Left lobe of liver (tissue), 2 donors: ENCODE results near the gene PGF. TPM values are rescaled to one million over a fixed set of nuclear protein-coding genes. Genes with fewer than 3 reads are reported as not detected.

Source experiments
- ATAC-seq: fragments of 200-7000 bp; cut with Tn5 transposase; one replicate; pipeline ENCODE4 v1.9.1; 2020; ENCODE audit warnings: mild to moderate bottlenecking, moderate library complexity
- DNase-seq: peaks from one replicate; pipeline ENCODE4 v3.0.0-alpha.2; 2020; ENCODE audit warnings: low spot score
- total RNA-seq: library from RNA; stranded (reverse); gene quantifications from one replicate; pipeline ENCODE4 v1.2.1, GENCODE V29; 2021
- donor health status: DM: no; HTN: no; CAD: no; lungs with moderate emphysema.
- donor health status: DM: no; HTN: yes; CAD: no.

PGF gene
- total RNA-seq, 1 donor from 2014 or later: 2.8 TPM

- ATAC-seq (no peak), DNase-seq (no peak)
Observed at GRCh38 chr14:74979029-74979428, 23.6 kb upstream of the PGF start.

DNA sequence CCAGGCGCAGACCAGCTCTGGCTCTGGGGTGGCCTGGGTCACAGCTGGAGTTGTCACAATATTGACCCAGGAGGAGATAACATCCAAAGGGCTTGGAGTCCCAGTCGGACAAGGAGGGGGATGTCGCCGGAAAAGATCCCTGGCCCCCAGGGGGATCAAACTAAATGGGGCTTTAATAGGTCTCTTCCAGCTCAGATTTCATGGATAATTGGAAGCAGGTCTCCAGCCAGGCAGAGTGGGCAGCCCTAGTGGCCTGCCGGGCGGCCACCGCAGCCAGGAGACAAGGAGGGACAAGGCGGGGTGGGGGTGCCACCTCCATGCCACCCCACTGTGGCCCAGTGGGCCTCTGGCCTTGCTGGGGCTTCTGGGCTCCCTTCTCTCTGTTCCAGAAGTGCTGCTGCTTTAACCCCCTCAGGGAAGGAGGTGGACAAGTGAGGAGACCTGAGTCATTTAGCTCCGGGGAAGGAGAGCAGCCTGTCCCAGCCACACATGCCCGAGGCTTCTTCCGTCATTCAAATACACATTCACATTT is 23.1 kb upstream of the PGF start:
- DNase-seq (no peak), ATAC-seq (no peak)

DNA sequence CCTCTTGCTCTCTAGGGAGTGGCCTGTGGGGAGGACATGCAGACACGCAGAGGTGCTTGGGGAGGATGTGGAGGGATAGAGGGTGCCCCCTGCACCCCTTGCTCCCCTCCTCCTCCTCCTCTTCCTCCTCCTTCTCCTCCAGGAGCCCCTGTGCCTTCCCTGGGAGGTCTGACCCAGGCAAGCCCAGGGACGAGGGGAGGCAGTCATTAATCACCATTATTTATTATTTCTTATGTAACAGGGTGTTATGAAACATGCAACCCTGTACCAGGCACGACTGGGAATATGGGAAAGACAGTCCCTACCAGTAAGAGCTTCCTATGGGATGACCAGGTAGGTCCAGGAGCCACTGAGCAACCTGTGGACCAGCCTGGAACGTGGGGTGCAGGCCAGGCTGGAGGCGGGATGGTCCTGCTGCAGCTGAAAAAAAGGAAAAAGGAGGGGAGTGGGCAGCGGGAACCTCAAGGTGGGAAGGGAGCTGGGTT is 22.5 kb upstream of the PGF start:
- no peak for DNase-seq
- ATAC-seq: no peak

- ATAC-seq: no peak
- no peak for DNase-seq
Observed at GRCh38 chr14:74977164-74977900, 21.9 kb upstream of the PGF start.

DNA sequence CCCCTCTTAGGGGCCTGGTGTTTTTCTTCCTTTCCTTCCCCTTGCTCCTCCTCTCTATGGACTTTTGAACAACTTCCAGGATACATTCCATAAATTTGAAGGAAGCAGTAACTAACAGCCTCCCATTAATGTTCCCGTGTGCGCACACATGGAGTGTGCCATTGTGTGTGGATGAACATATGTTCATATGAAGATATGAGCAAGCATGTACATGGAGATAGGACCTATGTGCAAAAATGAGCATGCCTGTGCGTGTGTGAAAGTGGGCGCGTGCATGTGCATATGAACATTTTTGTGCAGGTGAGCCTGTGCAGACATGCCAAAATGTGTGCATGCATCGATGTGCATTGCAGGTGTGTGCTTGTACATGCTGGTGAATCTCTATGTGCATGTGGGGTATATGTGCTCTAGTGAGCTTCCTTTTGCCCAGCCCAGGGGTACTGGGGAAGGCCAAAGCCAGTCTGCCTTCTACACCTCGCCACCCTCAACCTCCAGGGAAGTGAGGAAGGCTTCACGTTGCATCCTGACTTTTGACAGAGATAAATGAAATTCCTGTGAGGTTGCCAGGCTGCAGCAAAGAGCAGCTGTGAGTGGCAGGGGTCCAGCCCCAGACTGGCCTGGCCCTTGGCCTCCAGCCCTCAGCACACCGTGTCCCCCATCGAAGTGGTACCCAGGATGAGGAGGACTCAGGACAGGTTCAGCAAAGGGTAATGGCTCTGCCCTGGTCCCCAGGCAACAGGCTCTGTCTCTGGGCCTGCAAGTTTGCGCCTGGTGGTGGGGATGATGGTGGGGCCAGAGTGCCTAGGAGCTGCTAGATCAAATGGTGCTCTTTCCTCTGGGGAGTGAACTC is 21.1 kb upstream of the PGF start:
- DNase-seq: no peak
- ATAC-seq: no peak

DNA sequence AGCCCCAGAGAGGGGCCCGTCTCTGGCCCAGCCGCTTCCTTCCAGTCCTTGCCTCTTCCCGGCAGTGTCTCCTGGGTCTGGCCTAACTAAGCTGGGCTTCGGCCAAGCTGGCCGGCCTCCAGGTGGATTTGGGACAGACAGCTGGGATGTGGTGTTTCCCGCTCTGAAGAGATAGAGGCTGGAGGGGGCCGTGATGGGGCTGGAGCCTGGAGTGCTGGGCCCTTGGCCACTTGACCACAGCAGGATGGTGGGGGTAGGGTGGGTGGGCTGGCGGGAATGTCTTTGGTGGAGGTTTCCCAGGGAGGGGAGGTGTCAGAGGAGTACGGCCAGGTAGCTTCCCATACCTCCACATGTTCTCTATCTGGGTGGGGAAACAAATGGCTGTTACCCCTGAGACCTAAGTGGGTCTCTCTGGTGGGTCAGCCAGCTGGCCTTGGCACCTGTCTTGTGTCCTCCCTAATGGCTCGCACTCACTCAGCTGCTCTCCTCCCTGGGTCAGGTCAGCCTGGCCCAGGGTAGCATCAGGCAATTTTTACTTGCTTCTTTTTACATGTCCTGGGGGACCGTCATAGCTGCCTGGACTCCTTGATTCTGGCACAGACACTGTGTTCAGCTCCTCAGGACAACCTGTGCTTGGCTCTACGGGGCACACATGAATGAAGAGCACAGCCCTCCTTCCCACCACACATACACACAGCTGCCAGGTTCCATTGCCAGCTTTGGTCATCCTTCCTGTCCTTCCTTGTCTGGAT is 19.8 kb upstream of the PGF start:
- DNase-seq (peak; percentile 79), ATAC-seq (peak; percentile 78)

DNA sequence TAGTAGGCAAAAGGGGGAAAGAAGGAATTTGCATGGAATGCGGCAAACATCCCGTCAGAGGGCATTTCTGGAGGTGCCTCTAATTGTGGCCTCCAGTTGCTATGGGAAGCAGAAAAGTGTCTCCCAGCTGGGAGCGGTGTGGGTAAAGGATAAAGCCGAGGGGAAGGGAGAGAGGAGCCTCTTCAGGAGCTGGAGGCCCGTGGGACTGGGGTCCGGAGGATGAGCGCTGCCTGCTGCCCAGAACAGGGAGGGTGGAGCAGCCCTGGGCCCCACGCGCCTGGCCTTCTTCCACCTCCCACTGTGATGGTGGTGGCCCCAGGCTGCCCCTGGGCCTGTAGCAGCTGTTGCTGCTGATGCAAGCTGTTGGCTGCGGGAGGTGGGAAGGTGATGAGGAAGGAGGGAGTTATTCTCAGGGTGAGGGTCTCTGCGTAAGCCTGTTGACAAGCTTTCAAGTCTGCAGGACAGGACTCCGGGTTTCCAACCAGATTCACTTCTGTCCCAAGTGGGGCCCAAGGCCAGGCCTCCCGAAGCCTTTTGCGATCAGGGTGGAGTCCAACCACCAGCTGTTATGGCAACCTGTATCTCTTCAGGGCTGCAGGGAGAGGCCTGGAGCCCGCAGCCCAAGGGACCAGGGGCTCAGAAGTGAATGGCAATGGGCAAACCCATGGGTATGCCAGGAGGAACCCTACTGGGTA is 19.1 kb upstream of the PGF start:
- DNase-seq: no peak
- ATAC-seq: no peak

GRCh38 chr14:74973905-74974363 is 18.5 kb upstream of the PGF start:
- DNase-seq (no peak), ATAC-seq (no peak)

DNA sequence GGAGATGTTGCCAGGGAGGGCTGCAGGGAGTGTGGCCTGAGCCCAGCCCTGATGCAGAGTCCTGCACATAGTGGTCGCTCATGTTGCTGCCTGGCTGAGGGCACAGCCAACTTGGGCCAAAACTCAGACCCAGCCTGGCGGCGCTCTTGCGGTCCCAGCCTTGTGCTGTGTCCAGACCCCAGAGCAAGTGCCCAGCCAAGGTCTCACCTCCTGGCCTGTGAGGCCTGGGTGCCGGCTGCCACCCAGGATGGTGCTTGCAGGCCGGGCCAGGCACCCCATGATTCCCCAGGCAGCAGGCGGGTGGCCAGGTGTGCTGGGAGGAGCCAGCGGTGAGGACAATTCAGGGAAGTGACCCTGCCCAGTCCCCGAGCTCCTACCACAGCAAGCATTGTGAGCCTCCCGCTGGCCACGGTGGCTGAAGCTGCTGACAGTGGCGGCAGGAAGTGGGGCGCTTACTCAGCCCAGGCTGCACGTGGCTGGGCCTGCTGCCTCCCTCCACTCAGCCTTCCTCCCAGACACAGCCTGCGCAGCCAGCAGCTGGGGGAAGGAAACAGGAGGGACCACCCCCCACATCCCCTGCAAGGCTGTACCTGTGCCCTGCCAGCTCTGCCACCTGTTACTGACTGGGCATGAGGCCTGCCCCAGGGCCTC is 17.7 kb upstream of the PGF start:
- DNase-seq: no peak
- ATAC-seq: peak; percentile 66

- ATAC-seq: no peak
Observed at GRCh38 chr14:74968811-74969210, 13.4 kb upstream of the PGF start.

GRCh38 chr14:74965486-74966153 is 10.2 kb upstream of the PGF start:
- no peak for DNase-seq
- no peak for ATAC-seq

More at GRCh38 chr14:74968811-74969210, 13.4 kb upstream of the PGF start:
- DNase-seq: no peak

DNA sequence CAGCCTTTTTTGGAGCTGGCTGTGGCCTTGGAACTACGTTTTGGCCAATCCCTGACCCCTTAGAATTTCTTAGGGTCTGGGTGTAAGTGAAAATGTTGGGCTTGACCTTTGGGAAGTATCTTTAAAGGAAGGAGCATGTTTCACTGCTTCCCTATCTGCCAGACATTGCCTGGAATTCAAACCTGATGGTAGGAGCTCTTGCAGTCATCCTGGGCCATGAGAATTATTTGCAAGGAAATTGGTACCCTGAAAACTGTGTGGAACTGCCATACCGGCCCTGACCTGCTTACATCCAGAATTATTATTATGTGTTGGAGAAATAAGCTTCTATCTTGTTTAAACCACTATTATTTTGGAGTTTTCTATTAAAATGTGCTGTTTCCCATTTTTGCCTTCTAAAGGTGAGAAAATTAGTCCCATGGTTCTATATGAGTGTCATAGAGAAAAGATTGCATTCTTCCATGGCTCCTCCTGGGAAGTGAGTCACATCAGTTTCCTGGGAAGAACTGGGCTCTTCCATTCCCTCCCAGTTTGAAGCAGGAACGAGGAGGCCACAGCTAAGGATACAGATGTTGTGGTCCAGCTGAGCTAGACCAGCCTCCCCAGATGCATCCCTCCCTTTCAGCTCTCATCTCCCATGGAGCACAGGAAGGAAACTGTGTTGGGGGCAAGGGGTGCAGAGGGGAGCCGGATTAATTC is 9.5 kb upstream of the PGF start:
- ATAC-seq (no peak), DNase-seq (no peak)

GRCh38 chr14:74963705-74964271 is 8.4 kb upstream of the PGF start:
- peak; percentile 23 for ATAC-seq
- DNase-seq: no peak

DNA sequence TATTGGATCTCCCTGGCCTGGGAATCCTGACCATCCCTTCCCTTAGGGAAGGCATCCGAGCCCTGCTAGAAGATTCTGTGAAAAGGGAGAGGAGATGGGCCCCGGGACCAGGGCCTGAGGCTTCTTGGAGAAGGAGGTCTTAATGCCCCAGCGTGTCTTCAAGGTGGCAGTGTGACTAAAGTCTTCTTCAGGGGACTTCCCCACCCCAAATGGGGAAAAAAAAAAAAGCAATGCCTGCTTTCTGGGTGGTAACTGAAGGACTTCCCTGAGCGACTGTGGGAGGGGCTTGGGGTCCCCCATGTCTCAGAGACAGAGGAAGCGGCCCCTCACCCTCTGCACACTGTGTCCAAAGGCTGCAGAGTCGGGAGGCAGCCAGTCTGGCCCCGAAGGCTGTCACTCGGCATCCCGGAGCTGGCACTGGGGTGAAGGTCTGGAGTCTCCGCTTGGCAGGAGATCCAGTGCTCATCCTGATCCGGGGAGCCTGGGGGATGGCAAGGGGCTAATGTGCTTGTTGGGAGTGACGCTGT is 7.8 kb upstream of the PGF start:
- ATAC-seq: no peak
- no peak for DNase-seq

DNA sequence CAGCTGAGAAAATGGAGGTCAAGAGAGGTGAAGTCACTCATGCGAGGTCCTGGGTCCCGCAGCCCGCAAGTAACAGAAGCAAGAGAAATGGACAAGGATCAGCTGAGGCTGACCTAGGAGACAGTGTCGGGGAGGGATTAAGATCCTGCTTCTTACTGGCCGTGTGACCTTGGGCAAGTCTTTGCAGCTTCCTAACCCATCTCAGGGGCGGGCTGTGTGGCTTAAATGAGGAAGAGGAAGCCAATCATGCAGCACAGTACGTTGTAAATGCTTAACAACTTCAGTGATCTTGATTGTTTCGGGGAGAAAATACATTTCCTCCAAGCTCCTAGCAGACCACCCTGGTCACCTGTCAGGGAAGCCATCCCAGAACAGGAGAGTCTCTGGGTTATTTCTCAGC is 7.1 kb upstream of the PGF start:
- DNase-seq (no peak), ATAC-seq (peak; percentile 21)

- DNase-seq: no peak
Observed at GRCh38 chr14:74962046-74962445, 6.6 kb upstream of the PGF start.

DNA sequence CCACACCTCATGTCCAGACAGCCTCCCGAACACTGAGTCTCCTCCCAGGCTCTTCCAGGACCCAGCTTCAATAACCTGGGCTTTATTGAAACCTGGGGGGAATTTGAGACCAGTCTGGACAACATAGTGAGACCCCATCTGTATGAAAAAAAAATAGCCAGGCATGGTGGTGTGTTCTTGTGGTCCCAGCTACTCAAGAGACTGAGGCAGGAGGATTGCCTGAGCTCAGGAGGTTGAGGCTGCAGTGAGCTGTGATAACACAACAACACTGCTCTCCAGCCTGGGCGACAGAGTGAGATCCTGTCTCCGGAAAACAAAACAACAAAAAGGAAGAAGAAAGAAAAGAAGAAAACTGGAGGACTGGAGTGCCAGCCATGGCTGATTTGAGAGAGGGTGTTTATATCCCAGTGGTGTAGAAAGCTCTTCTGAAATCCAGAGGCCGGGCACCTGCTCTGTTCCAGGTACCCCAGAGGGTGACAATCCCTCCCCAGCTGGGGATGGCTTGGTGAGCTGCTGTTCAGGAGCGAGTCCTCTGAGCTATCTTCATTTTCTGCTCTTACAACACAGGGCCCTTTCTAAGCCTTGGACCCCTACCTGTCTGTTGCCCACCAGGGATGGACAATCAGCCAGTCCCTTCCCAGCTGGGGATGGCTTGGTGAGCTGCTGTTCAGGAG is 6.0 kb upstream of the PGF start:
- ATAC-seq (no peak), DNase-seq (no peak)

More at GRCh38 chr14:74962046-74962445, 6.6 kb upstream of the PGF start:
- no peak for ATAC-seq
